Muscle of arm (tissue), 14 donors: Measurements from ENCODE around the gene ZPBP2. TPM values are rescaled to one million over a fixed set of nuclear protein-coding genes. Genes with fewer than 3 reads are reported as not detected.
"Not testable (repeated sequence)": the region's sequence is repeated elsewhere in the genome, so short reads cannot be mapped to it uniquely, and the experiment has no call there.

Experiments
- DNase-seq: peaks from one replicate; pipeline ENCODE4 v3.0.0-alpha.2; 2013
- long read RNA-seq, 11 donors: transcript quantifications; one replicate each; lab custom pipeline, GENCODE V29; 2026
- polyA plus RNA-seq, 12 donors: library from polyadenylated mRNA; unstranded; fragments of 120-200 nt; gene quantifications; one replicate each; pipeline ENCODE4 v1.2.1, GENCODE V29; 2013; ENCODE audit not compliant: insufficient read length in 12 of 12

Gene ZPBP2
- not detected for polyA plus RNA-seq
- long read RNA-seq, donor 1: 0 reads
- long read RNA-seq, donor 2: 0 reads
- long read RNA-seq, donor 3: 0 reads
- long read RNA-seq, donor 4: 0 reads
- long read RNA-seq, donor 5: 0 reads
- long read RNA-seq, donor 6: 0 reads
- long read RNA-seq, donor 7: 0 reads
- long read RNA-seq, donor 8: 0 reads
- long read RNA-seq, donor 9: 0 reads
- long read RNA-seq, donor 10: 0 reads
- long read RNA-seq, donor 11: 0 reads

DNA sequence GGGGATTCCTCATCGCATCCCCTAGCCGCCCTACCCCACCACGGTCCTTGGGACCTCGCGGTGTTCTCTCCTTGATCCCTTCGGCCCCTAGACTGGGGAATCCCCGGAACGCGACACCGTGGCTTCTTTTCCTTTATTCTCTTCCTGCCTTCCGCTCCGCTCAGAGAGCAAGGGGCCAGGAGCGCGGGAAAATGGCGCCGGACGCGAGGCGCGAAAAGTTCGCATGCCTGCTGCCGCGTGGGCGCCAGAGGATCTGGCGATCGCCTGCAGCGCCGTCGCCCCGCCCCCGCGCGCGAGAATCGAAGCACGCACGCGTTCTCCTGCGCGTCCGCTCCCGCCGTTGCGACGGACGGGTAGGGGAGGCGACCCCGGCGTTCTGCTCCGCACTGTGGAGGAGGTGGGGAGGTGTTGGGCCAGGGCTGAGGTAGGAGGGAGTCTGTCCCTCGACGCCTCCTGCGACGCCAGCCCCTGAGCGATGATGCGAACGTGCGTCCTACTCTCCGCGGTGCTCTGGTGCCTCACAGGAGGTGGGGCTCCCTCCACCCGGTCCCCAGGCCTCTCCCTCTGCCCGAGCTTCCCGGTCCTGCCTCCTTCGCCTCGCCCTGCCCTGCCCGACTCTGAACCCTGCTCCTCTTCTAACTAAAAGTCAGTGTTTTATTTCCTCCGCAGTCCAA is at the start of gene ZPBP2:
TSS of gene ZPBP2 (plus strand) at position 323 of the 674 bp plus-strand sequence. CDS start at position 476, 153 bp downstream.
- DNase-seq: no peak

DNA sequence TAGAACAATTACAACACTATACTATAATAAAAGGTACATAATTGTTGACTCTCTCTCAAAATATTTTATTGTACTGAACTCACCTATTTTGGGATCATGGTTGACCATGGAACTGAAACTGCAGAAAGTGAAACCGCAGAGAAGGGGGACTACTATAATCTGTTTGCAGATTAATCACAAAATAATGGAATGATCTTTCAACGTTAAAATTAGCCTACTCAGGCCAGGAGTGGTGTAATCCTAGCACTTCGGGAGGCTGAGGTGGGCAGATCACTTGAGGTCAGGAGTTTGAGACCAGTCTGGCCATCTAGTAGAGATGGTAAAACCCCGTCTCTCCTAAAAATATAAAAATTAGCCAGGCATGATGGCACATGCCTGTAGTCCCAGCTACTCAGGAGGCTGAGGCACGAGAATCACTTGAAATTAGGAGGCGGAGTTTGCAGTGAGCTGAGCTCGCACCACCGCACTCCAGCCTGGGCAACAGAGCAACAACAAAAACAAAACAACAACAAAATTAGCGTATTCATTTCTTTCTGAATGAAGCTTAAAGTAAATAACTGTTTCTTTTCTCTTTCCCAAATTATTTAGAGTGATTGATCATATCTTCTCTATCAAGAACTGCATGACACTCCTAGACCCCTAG is 49.5 kb upstream of the ZPBP2 start:
- no peak for DNase-seq

- no peak for DNase-seq
These were observed 47.5 kb upstream of the ZPBP2 start for GRCh38 chr17:39820541-39820940.

- DNase-seq: no peak
These were observed 47.0 kb upstream of the ZPBP2 start for GRCh38 chr17:39820987-39821386.

DNA sequence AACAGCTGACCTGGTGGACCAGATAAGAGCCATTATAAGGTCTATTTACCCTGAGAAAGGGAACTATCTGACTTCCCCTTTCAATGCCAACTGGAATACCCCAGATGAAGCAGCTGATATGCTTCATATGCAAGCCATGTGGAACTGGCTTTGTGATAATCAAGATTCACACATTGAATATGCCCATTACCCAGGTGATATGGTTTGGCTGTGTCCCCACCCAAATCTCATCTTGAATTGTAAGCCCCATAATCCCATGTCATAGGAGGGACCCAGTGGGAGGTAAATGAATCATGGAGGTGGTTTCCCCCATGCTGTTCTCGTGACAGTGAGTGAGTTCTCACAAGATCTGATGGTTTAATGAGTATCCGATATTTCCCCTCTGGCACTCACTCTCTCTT is 46.0 kb upstream of the ZPBP2 start:
- no peak for DNase-seq

DNA sequence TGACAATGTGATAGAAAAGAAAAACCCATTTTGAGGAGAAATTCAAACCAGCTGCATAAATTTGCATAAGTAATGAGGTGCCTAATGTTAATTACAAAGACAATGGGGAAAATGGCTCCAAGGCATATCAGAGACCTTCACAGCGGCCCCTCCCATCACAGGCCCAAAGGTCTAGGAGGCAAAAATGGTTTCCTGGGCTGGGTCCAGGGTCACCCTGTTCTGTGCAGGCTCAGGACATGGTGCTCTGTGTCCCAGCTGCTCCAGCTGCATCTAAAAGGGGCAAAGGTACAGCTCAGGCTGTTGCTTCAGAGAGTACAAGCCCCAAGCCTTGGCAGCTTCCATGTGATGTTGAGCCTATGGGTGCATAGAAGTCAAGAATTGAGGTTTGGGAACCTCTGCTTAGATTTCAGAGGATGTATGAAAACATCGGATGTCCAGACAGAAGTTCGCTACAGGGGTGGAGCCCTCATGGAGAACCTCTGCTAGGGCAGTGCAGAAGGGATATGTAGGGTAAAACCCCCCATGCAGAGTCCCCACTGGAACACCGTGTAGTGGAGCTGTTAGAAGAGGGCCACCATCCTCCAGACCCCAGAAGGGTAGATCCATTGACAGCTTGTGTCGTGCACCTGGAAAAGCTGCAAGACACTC is 44.5 kb upstream of the ZPBP2 start:
- no peak for DNase-seq

- DNase-seq: no peak
These were observed 41.7 kb upstream of the ZPBP2 start for GRCh38 chr17:39826334-39826733.

DNA sequence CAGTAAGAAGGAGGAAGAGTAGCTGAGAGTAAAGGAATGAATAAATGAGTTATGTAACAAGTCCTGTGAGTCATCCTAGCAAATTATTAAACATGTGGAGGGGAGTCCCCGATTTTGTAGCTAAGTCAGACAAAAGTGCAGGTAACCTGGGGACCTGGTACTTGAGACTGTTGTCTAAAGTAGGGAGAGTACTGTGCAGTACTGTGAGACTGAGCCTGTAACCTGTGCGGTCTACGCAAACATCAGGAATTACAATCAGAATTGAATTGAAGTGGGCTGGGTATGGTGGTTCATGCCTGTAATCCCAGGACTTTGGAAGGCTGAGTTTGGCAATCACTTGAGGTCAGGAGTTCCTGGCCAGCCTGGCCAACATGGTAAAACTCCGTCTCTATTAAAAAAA is 39.6 kb upstream of the ZPBP2 start:
- DNase-seq: no peak

GRCh38 chr17:39831588-39831987 is 36.4 kb upstream of the ZPBP2 start:
- DNase-seq: no peak

- DNase-seq: no peak
These were observed 34.0 kb upstream of the ZPBP2 start for GRCh38 chr17:39834017-39834416.

- no peak for DNase-seq
These were observed 32.8 kb upstream of the ZPBP2 start for GRCh38 chr17:39835038-39835786.

DNA sequence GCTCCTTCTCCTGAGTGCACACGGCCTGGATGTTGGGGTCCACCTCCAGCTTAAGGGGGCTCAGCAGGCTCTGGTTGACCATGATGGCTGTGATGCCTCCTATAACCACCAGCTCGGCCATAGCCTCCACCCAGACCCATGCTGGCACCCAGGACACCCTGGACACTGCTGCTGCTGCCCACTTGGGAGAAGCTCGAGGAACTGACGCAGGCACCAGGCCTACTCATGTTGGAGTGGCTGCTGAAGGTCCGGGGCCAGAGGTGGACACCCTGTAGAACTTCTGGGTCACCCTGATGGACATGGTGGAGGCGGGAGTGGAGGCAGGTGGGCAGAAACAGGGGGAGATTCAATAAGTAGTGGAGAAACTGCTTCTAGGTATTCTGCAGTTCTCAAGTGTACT is 31.9 kb upstream of the ZPBP2 start:
- no peak for DNase-seq

GRCh38 chr17:39838057-39838456 is 29.9 kb upstream of the ZPBP2 start:
- DNase-seq: no peak

GRCh38 chr17:39838784-39839183 is 29.2 kb upstream of the ZPBP2 start:
- DNase-seq: no peak

- no peak for DNase-seq
These were observed 26.8 kb upstream of the ZPBP2 start for GRCh38 chr17:39841134-39841683.

DNA sequence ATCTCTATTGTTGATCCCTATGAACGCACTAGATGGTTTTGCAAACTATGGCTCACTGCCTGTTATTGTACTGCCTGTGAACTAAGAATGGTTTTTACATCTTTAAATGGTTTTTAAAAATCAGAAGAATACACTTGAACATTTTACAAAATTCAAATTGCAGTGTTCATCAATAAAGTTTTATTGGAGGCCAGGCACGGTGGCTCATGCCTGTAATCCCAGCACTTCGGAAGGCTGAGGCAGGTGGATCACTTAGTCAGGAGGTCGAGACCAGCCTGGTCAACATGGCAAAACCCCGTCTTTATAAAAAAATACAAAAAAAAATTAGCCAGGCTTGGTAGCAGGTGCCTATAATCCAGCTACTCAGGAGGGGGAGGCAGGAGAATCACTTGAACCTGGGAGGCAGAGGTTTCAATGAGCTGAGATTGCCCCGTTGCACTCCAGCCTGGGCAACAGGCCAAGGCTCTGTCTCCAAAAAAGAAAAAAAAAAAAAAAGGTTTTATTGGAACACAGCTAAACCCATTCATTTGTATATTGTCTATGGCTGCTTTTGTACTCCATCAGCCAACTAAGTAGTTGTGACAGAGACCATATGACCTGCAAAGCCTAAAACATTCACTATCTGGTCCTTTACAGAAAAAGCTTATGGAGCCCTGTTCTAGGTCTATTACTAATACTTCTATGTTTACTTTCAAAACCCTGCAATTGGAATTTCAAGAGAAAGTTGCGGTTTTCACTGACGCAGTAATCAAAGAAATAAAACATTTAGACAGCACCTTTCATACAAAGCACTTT is 22.8 kb upstream of the ZPBP2 start:
- DNase-seq: no peak

- no peak for DNase-seq
These were observed 21.8 kb upstream of the ZPBP2 start for GRCh38 chr17:39846205-39846604.

DNA sequence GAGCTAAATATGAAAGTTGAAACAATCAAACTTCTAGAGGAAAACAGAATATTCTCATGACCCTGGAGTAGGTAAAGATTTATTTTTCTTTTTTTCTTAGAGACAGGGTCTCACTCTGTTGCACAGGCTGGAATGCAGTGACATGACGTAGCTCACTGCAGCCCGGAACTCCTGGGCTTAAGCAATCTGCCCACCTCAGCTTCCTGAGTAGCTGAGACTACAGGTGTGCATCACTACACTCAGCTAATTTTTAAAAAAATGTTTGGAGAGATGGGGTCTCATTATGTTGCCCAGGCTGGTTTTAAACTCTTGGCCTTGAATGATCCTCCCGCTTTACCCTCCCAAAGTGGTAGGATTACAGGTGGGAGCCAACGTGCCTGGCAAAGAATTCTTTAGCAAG is 19.4 kb upstream of the ZPBP2 start:
- DNase-seq: no peak

DNA sequence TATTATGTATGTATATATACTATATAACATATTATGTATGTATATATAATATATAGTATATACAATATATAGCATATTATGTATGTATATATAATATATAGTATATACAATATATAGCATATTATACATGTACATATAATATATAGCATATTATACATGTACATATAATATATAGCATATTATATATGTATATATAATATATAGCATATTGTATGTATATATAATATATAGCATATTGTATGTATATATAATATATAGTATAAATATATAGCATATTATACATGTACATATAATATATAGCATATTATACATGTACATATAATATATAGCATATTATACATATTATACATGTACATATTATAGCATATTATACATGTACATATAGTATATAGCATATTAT is 17.8 kb upstream of the ZPBP2 start:
- DNase-seq: not testable (repeated sequence)

GRCh38 chr17:39852239-39852638 is 15.8 kb upstream of the ZPBP2 start:
- DNase-seq: no peak

DNA sequence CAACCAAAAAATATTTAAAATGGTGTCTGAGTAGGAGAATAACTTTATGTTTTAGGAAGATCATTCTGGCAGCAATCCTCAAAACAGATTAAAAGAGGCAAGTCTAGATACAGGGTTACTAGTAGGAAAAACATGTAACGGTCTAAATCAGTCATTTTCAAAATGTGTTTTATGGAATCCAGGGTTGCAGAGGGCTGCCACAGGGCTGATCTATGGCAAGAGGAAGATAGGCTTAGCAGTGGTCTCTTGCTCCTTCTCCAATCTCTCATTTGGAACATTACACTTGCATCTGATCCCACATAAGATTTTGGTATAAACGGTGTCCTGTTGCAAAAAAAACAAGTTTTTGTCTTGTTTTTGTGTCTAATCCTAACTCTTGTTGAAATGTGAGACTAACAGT is 13.1 kb upstream of the ZPBP2 start:
- no peak for DNase-seq
